ENCODE measurements around the gene ATP4B. TPM values are rescaled to one million over a fixed set of nuclear protein-coding genes. Genes with fewer than 3 reads are reported as not detected.

The ATP4B gene
- total RNA-seq, 1 experiment from 2014 or later, result not detected

- no TSS peak for BruUV-seq (replicated peaks)
- POLR2A ChIA-PET, result no interaction called here
- intact Hi-C loops (cut with micrococcal nuclease; ENCODE audit: unreplicated experiment), result no loop called here
- no peaks in the 10 kb centered on the region for H3K36me3 ChIP-seq (ENCODE audit: control insufficient read depth, insufficient read depth, low read length)
- peaks cover 14% of the 10 kb centered on the region for H3K4me1 ChIP-seq (ENCODE audit: control insufficient read depth, insufficient read depth, low read length)
- no peak overlapping the region for H3K4me3 ChIP-seq (ENCODE audit: low read depth in 2 of 2, low read length in 2 of 2)
- no peaks in the 10 kb centered on the region for H3K9me3 ChIP-seq (ENCODE audit: control insufficient read depth, insufficient read depth, low read depth, low read length)
- peak; percentile 1 for DNase-seq (ENCODE audit: low read depth, low spot score)
- TF ChIP-seq TCF7L2 (IDR thresholded peaks at IDR 0.05; ENCODE audit: low read depth, low read length), result no peak
- no peak for TF ChIP-seq SIN3A (IDR thresholded peaks at IDR 0.05; ENCODE audit: borderline replicate concordance, insufficient read depth, low read depth, low read length)
- TF ChIP-seq, protein P1, sequence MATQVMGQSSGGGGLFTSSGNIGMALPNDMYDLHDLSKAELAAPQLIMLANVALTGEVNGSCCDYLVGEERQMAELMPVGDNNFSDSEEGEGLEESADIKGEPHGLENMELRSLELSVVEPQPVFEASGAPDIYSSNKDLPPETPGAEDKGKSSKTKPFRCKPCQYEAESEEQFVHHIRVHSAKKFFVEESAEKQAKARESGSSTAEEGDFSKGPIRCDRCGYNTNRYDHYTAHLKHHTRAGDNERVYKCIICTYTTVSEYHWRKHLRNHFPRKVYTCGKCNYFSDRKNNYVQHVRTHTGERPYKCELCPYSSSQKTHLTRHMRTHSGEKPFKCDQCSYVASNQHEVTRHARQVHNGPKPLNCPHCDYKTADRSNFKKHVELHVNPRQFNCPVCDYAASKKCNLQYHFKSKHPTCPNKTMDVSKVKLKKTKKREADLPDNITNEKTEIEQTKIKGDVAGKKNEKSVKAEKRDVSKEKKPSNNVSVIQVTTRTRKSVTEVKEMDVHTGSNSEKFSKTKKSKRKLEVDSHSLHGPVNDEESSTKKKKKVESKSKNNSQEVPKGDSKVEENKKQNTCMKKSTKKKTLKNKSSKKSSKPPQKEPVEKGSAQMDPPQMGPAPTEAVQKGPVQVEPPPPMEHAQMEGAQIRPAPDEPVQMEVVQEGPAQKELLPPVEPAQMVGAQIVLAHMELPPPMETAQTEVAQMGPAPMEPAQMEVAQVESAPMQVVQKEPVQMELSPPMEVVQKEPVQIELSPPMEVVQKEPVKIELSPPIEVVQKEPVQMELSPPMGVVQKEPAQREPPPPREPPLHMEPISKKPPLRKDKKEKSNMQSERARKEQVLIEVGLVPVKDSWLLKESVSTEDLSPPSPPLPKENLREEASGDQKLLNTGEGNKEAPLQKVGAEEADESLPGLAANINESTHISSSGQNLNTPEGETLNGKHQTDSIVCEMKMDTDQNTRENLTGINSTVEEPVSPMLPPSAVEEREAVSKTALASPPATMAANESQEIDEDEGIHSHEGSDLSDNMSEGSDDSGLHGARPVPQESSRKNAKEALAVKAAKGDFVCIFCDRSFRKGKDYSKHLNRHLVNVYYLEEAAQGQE (IDR thresholded peaks at IDR 0.05; ENCODE audit: insufficient read depth in 1 of 2, low read depth in 2 of 2, low read length in 1 of 2), result no peak
- no peak for TF ChIP-seq CTCF (IDR thresholded peaks at IDR 0.05)
- TF ChIP-seq POLR2AphosphoS5 (IDR thresholded peaks at IDR 0.05; ENCODE audit: low read depth, low read length), result no peak
- ATAC-seq, result peak; percentile 71
- in situ Hi-C loops (cut with HindIII; ENCODE audit: low pct_unique_long_range_greater_than_20kb, low sequenced_read_pairs), result no loop called here
- no peaks in the 10 kb centered on the region for H3K27me3 ChIP-seq (ENCODE audit: control insufficient read depth, insufficient read depth, low read length)
- CTCF ChIA-PET, result interaction anchor here (1.0 kb wide), 1 partner anchor 8 kb away, joined by 3 read pairs; no protein-coding TSS in a partner anchor
- no peak overlapping the region for H3K27ac ChIP-seq (ENCODE audit: low read length)
Observed at GRCh38 chr13:113647351-113648215, 10.4 kb downstream of the ATP4B start.

GRCh38 chr13:113646921-113647340, 11.1 kb downstream of the ATP4B start:
- no peaks in the 10 kb centered on the region for H3K36me3 ChIP-seq (ENCODE audit: control insufficient read depth, insufficient read depth, low read length)
- intact Hi-C loops (cut with micrococcal nuclease; ENCODE audit: unreplicated experiment) (no loop called here), in situ Hi-C loops (cut with HindIII; ENCODE audit: low pct_unique_long_range_greater_than_20kb, low sequenced_read_pairs) (no loop called here)
- no peaks in the 10 kb centered on the region for H3K27me3 ChIP-seq (ENCODE audit: control insufficient read depth, insufficient read depth, low read length)
- peaks cover 14% of the 10 kb centered on the region for H3K4me1 ChIP-seq (ENCODE audit: control insufficient read depth, insufficient read depth, low read length)
- TF ChIP-seq TCF7L2 (IDR thresholded peaks at IDR 0.05; ENCODE audit: low read depth, low read length), result no peak
- TF ChIP-seq POLR2AphosphoS5 (IDR thresholded peaks at IDR 0.05; ENCODE audit: low read depth, low read length), result no peak
- TF ChIP-seq CTCF (IDR thresholded peaks at IDR 0.05), result no peak
- no peak for TF ChIP-seq SIN3A (IDR thresholded peaks at IDR 0.05; ENCODE audit: borderline replicate concordance, insufficient read depth, low read depth, low read length)
- TF ChIP-seq, protein P1 (IDR thresholded peaks at IDR 0.05; ENCODE audit: insufficient read depth in 1 of 2, low read depth in 2 of 2, low read length in 1 of 2), result no peak
- POLR2A ChIA-PET, result no interaction called here
- BruUV-seq (replicated peaks), result no TSS peak
- no peaks in the 10 kb centered on the region for H3K9me3 ChIP-seq (ENCODE audit: control insufficient read depth, insufficient read depth, low read depth, low read length)
- DNase-seq (ENCODE audit: low read depth, low spot score) (no peak), ATAC-seq (peak; percentile 47; the same call in 1 of the 2 replicates)
- H3K27ac ChIP-seq (ENCODE audit: low read length), result no peak overlapping the region
- H3K4me3 ChIP-seq (ENCODE audit: low read depth in 2 of 2, low read length in 2 of 2), result no peak overlapping the region
- CTCF ChIA-PET, result interaction anchor here (1.0 kb wide), 1 partner anchor 9 kb away, joined by 3 read pairs; no protein-coding TSS in a partner anchor
